Measurements from ENCODE around the gene DIAPH2.
"Not testable (repeated sequence)": the region's sequence is repeated elsewhere in the genome, so short reads cannot be mapped to it uniquely, and the experiment has no call there.

Gene DIAPH2

DNA sequence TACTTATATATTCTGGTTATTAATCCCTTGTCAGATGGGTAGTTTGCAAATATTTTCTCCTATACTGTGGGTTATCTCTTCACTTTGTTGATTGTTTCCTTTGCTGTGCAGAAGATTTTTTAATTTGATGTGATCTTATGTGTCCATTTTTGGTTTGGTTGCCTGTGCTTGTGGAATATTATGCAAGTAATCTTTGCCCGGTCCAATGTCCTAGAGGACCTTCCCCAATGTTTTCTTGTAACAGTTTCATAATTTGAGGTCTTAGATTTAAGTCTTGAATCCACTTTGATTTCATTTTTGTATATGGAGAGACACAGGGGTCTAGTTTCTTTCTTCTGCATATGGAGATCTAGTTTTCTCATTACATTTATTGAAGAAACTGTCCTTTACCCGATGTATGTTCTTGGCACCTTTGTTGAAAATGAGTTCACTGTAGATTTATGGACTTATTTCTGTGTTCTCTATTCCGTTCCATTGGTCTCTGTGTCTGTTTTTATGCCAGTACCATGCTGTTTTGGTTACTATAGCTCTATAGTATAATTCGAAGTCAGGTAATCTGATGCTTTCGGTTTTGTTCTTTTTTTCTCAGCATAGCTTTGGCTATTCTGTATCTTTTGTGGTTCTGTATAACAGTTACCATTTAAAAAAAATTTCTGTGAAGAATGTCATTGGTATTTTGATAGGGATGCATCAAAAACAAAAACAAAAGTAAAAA, 34.7 kb downstream of the DIAPH2 start:
- DNase-seq = no peak

DNA sequence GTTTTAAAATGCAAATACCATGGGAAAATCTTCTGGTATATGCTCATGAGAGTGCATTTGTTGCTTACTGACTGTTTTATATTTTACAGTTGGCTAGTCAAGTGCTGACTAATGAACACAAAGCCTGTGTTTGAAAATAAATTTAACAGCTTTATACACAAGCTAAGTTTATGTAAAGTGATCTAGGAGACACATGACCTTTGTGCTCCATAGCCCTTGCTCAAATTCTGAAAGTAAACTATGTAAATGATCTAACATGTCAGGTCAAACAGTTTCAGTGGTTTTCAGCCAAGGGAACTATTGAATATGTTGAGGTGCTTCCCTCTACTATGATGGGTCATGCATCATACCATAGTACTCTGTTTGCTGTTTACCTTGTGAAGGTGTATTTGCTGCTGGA, 36.7 kb downstream of the DIAPH2 start:
- no peak for DNase-seq

DNA sequence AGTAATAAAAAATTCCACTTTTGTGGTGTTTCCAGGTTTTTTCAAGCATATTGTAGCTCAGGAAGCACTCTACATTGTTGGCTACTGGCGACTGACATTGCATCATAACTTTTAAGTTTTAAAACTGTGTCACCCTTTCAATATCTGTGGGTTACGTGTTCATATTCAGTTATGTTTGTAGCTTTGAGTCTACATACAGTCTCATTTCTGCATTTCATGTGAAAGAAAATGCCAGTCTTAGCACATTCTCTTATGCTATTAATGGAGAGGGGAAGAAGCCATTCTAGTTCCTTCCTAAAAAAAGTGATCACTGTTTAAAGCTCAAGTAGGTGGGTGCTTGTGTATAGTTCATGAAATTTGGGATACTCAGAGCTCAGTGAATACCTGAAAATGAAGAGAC, 38.1 kb downstream of the DIAPH2 start:
- no peak for DNase-seq

DNA sequence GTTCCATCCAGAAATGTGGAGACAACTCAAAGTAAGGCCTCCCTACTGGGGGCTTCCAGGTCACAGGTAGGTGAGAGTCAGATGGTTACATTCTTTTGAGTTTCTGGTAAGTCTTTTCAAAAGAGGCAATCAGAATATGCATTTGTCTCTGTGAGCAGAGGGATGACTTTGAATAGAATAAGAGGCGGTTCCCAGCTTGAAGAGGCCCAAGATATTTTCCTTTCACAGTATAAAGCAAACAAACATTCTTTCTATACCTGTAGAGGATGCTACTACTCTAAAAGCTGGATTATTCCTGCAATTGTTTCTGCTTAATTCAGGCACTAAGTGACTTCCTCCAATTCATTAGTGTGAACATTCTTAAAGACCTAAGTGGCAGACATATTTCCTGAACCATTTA, 44.4 kb downstream of the DIAPH2 start:
- no peak for DNase-seq

DNA sequence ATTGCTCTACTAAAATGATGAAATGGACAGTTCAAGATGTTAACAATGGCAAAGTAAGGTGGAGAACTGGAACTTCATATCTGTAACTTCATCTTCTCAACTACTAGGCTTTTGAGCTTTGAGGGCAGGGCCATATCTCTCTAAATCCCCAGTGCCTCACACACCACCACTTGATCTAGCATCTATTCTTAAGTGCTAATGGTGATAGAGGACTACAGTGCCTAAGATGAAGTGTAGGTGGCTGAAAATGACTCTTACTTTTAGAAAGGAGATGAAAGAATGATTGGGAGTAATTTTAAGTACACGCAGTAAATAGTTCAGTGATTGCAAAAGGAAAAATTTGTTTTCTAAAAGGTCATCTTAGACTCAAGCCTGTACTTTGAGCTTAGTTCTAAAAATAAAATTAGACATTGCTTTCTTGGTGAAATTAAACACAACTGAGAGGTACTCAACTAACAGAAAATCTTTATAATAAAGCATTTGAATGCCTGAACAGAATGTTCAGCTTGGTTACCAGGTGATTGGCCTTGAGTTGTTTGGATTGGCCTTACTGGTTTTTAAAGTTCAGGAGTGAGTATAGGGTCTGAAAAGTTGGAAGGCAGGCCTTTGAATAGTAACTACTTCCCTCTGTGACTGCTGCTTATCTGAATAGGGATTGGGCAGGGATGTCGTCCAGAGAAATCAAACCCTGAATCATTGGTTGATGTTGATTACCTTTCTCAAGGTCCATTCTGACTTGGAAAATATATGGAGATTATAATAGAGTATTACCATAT, 45.4 kb downstream of the DIAPH2 start:
- DNase-seq = no peak

DNA sequence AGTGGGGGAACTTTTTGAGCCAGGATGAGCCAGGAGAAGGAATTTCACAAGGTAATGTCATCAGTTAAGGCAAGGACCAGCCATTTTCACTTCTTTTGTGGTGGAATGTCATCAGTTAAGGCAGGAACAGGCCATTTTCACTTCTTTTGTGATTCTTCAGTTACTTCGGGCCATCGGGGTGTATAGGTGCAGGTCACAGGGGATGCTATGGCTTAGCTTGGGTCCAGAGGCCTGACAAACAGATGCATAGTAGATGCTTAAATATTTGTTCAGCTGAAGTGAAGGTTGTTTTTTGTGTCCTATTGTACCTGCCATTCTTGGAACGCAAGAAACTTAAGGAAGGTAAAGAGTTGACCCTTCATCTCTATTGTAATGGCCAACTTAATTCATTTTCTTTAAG, 46.4 kb downstream of the DIAPH2 start:
- DNase-seq = not testable (repeated sequence)

DNA sequence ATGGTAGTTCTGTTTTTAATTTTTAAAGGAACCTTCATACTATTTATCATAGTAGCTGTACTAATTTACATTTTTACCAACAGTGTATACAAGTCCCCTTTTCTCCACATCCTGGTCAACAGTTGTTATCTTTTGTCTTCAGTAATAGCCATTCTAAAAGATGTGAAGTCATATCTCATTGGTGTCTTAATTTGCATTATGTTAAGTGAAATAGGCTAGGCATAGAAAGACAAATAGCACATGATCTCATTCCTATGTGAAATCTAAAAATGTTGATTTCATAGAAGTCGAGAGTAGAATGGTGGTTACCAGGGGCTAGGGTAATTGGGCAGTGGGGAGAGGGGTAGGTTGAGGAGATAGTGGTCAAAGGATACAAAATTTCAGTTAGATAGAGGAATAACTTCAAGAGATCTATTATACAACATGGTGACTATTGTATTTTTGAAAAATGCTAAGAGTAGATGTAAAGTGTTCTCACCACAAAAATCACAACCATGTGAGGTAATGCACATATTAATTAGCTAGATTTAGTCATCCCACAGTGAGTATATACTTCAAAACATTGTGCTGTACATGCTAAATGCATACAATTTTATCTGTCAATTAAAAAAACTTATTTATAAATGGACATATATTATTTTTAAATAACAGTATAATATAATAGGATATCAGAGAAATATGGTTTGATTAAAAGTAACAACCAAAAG, 58.9 kb downstream of the DIAPH2 start:
- no peak for DNase-seq

DNA sequence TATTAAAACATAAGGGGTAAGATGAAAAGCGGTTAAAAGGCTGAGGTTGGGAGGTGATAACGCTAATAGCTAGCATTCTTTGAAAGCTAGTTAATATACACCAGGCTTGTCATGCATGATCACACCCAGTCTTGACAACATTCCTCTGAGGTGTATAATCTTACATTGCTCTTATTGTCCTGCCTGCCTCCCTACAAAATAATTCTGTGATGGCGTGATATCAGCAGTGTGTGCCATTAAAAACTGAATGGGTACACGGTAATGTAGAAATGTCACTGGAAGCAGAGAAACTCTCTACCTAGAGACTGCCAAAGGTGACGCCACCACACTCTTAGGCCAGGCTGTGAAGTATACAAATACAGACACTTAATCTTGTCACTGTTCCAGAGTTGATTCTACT, 68.1 kb downstream of the DIAPH2 start:
- no peak for DNase-seq

DNA sequence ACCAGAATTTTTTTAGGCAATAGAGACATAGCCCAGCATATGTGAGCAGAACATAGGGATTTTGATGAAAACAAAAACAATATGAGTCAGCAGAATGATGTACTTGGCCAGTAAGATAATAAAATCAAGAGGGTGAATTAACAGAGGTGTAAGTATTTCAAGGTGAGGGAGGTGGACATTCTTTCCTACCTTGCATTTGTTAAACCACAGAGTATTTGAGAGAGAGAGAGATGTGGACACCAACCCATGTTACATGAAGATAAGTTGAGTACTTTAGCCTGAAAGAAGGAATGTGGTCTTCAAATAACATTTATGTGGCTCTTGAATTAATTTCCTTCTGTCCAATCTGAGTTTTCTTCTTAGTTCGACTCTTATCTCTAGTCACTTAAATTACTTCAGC, 68.6 kb downstream of the DIAPH2 start:
- DNase-seq = no peak

DNA sequence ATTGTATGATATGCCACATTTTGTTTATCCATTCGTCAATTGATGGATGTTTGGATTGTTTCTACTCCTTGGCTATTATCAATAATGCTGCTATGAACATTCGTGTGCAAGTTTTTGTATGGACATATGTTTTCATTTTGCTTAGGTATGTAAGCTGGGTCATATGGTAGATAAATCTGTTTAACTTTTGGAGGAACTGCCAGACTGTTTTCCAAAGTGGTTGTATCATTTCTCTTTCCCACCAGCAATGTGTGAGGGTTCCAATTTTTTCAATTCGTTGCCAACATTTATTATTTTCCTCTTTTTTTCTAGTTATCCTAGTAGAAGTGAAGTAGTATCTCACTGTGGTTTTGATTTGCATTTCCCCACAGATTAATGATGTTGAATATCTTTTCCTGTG, 71.8 kb downstream of the DIAPH2 start:
- DNase-seq = no peak

DNA sequence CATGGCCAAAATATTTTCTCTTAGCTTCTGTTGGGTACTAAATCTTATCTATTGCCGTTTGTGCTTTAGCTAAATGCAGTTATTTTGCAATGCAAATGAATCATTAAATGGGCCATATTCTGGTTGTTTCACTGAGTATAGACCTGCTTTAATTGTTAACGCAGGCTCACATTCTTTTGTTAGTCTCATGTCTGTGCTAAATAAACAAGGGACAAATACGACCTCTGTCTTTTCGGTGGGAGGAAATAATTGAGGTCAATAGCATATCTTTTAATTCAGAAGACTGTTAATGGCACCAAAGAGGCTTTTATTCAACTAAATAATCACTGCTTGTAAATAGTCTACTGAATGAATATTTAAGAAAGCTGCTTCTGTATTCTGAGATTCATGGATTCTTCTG, 76.9 kb downstream of the DIAPH2 start:
- DNase-seq = no peak

DNA sequence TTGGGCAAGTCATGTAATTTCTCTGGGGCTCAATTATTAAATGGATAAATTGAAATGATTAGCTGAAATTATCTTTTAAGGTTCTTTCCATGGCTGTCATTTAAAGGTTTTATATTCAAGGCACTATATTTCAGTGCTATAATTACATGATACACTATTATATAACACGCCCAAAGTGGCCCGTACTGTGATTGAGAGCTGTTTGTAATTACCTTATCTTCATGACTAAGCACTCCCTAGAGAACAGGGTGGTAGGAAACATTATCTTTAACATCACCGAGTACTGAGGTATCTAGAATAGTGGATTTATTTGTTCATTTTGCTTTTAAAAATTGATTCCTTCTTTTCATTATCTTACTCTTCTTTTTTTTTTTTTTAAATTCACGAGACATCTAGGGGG, 79.0 kb downstream of the DIAPH2 start:
- DNase-seq = no peak

DNA sequence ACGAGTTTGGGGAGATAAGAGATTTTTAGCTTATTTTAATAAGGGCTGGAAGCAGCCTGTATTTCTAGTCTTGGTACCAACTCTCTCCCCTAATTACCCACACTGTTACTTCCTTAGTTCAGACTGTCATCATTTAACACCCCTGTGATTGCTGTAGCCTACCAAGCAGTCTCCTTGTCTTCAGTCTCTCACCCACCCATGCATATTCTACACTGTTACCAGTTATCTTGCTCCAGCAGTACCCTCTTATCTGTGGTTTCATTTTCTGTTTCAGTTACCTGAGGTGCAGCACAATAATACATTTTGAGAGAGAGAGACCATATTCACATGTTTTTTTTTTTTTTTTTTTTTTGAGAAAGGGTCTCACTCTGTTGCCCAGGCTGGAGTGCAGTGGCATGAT, 80.2 kb downstream of the DIAPH2 start:
- no peak for DNase-seq

DNA sequence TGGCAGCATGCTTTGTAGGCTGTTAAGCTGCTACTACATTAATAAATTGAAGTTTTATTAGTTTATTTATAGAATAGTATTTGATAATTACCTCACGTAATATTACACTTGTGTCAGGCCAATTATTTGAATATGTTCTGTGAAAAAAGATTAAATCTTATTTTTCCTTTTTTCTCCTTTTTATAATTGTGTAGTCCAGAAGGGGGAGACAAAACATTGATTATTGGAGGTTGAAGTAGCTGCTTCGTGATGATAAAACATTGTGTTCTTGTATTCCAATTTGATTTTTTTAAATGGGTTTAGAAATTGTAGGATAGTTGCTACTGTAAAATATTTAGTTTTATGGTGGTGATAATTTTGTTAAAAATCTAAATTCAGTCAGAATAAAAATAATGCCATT, 85.7 kb downstream of the DIAPH2 start:
- DNase-seq = no peak

DNA sequence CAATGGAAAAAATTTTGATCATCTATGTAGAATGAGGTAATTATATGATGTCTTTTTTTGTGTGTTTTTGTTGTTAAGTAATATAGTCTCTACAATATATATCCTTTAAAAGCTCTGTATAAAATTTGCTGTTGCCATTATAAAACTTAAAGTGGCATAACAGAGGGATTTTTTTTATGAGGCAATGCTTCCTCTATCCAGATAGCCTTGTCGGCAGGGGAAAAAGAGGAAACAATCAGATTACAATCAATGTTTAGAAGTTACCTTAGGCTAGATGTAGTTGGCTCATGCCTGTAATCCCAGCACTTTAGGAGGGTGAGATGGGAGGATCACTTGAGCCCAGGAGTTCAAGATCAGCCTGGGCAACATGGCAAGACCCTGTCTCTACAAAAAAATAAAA, 86.8 kb downstream of the DIAPH2 start:
- no peak for DNase-seq

DNA sequence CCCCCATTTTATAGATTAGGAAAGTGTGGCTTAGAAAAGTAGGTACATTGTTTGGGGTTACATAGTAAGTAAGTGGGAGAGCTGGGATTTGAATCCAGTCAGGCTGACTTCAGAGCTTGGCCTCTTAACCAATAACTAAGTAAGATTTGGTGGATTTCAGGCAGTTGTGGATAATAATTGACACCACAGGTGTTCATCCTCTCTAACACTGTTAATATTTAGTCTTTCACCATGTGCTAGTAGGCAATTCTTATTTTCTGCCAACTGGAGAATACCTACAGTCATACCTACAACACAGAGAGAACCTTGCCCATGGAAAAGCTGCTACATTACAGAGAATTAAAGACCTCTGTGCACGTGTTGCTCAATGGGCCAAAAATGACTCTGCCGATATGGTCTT, 89.5 kb downstream of the DIAPH2 start:
- no peak for DNase-seq

DNA sequence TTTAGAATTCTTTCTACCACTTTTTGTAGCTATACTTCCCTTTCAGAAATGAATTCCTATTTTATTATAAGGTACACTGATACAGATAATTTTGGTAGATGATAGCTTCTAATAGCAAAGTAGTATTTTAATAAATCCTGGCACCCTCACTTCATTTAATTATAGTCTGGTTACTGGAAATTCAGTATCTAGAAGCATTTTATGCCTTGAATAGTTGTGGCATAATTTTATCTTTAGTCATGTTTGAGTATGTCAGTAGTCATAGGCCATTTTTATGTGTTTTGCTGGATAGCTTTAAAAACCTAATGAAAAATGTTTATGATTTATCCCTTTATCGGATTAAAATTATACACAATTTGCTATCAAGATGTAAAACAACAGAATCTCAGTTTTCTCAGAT, 92.3 kb downstream of the DIAPH2 start:
- no peak for DNase-seq

DNA sequence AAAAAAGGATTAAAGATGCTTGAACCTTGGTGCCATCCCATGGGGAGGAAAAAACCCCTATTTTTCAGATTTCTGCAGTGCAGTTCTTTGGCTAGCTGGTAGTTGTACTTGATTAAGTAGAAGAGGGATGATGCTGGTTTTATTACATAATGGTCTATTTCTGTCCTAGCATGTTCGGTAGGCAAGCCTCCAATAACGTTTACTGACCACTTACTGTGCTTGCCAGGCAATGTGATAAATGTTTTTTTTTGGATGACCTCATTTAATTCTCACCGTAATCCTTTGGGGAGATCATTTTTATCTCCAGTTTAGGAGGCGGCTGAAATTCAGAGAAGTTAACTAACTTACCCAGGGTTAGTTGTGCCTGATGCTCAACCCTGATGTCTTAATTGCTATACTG, 106.9 kb downstream of the DIAPH2 start:
- DNase-seq = no peak

DNA sequence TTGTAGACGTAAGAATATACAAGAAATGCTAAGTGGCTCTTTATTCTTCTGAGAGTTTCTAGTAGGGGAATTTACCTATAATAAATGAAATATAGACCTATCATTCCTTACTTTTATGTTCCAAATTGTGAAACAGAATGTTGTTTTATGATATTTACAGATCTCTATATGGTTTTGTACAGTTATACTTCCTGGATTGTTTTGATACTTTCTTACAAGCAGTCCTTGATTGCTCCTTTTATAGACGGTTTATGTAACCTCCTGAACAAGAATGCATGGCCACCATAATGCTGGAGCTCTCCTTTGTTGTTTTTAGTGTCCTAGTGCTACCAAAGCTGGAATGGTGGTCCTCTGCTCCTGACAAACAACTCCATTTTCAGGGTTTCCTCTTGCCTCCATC, 107.4 kb downstream of the DIAPH2 start:
- no peak for DNase-seq

DNA sequence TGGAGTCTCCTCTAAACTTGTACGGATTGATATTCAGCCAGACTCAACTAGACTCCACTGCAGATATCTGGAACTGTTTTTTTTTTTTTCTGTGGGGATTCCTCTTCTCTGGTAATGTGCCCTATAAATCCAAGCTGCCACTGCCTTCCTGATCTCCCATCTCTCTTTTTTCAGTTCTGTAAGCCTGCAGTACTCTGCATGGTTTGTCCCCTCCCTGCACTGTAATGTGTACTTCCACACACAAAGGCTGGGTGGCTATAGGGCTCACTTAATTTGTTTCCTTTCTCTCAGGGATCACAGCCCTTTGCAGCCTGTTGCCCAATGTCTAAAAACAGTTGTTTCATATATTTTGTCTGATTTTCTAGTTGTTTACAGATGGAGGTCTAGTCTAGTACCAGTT, 114.3 kb downstream of the DIAPH2 start:
- DNase-seq = no peak

DNA sequence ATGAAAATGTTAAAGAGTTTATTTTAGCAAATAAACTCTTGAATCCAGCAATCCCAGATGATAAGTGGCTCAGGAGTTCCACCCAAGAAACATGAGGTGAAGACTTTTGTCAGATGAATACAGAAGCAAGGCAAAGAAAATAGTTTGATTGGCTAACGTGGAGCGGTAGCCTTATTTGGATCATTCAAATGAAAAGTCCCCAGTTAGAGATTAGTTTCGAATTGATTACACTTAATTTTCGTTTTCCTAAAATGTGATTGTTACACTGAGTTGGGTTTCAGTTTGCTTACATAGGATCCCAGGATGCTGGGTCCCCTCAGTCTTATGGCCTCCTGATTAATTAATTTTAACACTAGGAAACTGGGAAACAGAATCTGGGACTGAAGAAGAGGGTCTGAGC, 122.7 kb downstream of the DIAPH2 start:
- DNase-seq = no peak

DNA sequence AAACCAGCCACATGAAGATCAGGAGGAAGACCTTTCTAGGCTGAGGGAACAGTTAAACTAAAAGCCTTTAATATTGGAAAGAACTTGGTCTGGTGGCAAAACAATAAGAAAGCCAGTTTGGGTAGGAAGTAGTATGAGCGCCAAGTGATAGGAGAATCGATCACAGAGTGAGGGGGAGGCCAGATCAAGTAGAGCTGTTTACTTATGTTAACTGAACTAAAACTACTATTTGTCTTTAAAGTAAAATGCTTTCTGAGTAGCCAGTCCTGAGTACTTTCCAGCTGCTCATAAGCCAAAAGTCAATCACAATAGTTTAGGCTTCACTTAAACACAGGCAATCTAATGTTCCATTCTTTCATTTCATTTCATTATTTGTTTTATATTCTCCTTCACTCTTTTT, 136.3 kb downstream of the DIAPH2 start:
- DNase-seq = no peak

DNA sequence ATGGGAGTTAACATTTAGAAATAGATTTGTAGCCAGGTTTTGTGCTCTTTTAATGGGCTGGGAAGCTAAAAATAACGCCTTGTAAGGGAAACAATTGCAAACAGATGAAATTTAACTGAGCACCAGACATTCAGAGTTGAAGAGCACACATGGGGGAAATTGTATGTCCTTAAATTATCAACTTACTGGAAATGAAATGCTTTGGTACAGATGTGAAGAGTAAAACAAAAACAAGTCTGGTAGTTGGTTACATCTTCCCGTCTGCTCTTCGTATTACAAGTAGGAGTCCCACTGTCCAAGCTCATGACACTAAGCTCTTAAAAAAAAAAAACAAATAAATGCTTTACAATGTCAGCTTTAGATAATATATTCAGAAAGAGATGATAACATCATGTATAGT, 139.5 kb downstream of the DIAPH2 start:
- no peak for DNase-seq

DNA sequence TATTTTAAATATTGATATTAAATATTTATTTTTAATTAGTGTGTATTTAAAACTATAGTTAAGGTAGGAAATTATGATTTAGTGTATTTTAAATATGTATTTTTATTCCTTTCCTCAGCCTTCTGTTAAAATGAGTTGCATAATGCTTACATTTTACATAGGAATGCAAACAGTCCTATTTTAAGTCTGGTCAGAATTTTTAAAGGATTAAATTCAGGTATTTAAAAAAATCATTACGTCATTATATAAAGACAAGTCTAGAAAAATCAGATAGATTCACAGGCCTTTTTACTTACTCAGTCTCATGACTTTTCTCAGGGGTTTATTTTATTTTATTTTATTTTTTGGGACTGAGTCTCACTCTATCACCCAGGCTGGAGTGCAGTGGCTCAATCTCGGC, 148.7 kb downstream of the DIAPH2 start:
- no peak for DNase-seq

Measured in NCI-H2227 treated with DMSO at 0.1 percent for 48 hours (cell line).